GM21825 (cell line): ENCODE results near the gene CDRT4.

Source experiments
- ATAC-seq: cut with Tn5 transposase; IDR thresholded peaks from one replicate; pipeline ENCODE4 v1.9.1; 2021; ENCODE audit warnings: mild to moderate bottlenecking, moderate library complexity; ENCODE audit not compliant: unreplicated experiment

The CDRT4 gene

GRCh38 chr17:15432807-15433611 lies 34.4 kb downstream of the CDRT4 start:
- ATAC-seq, result no peak

DNA sequence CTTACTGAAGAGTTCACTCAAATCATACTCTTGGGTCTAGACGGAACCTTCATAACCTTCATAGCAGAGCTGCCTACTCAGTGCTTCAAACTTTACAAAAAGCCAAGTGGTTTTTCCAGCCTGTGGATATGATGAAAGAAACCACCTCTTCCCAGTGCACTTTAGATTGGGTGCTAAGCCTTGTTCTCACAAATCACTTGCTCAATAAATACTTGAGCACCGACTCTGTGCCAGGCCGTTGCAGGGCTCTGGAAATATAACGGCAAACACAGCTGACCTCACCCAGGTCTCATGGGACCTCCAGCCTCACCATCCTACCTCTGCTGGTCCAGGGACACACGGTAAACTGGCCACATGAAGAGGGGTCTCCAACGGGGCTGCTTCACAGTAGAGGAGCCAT lies 35.7 kb downstream of the CDRT4 start:
- no peak for ATAC-seq

GRCh38 chr17:15431196-15431595 lies 36.2 kb downstream of the CDRT4 start:
- no peak for ATAC-seq

DNA sequence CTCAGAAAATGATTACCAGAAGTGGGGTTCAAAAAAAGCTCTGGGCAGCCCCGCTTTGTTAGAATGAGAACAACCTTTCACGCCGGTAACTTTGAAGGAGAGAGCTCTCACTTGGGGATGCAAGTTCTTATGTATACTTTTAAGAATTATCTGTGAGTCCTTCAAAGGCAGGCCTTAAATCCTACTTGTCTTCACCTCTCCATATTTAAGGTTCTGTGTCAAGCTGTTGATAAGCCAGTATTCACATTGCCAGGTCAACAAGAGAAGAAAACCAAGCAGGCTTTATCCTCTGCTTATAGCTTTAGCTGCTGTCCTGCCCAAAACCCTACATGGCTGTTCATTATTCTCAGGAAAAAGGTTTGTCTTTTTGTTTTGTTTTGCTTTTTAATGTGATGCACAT lies 42.9 kb downstream of the CDRT4 start:
- ATAC-seq, result no peak

DNA sequence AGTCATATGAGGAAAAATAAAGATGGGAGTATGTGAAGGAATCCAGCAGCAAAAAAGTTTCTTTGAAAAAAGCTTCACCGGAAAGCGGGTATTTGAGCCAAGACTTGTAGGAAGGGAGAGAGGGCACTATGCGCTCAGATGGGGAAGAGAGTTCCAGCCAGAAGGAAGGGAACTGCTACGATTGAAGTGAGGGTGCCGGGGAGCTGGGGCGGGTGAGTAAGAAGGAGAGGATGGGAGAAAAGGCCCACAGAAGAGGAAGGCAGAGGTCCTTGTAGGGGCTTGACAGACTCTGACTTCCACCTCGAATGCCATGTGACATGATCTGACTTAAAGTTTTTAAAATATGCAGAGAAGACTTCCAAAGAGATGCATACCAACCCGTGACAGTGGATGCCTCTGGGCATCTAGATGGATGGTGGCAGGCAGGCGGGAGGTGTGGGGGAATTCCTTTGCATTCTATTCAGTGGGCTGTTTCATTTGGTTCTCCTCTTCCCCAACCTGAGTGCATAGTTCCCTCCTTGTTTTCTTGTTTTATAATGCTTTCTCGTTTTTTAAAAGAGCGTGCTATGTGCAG lies 44.9 kb downstream of the CDRT4 start:
- ATAC-seq, result no peak

- ATAC-seq, result no peak
Observed at GRCh38 chr17:15418781-15419180, 48.6 kb downstream of the CDRT4 start.

DNA sequence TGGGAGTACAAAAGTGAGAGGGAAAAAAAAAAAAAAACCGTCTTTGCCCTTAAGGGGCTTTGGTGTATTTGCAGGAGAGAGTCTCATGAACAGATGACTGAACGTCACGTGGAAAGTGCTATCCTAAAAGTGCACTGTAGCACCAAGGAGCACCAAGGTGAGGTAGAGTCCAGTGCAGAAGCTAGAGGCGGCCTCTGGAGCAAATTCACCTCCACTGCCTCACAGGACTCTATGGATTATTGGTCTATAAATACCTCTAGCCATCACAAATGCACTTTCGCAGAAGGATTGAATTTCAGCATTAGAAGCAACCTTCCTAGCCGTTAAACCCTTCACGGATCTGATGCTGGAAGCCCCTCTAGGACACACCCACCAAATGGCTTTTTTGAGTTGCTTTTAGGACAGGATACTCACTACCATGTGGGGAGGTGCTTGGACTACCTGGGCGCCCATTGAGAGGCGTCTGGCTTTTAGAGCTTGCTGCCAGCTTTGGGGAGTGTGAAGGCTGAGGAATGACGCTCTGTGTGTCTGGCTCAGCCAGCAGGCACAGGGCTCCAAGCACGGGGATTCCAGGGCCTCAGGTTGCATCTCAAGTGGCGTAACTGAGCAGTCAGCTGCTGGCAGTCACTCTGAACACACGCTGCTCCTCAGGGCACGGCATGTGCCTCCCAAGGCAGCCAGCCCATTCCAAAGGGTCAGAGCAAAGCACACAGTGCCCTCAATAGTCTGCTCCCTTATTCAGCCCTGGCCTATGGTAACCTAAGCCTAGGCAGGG lies 52.7 kb downstream of the CDRT4 start:
- no peak for ATAC-seq

DNA sequence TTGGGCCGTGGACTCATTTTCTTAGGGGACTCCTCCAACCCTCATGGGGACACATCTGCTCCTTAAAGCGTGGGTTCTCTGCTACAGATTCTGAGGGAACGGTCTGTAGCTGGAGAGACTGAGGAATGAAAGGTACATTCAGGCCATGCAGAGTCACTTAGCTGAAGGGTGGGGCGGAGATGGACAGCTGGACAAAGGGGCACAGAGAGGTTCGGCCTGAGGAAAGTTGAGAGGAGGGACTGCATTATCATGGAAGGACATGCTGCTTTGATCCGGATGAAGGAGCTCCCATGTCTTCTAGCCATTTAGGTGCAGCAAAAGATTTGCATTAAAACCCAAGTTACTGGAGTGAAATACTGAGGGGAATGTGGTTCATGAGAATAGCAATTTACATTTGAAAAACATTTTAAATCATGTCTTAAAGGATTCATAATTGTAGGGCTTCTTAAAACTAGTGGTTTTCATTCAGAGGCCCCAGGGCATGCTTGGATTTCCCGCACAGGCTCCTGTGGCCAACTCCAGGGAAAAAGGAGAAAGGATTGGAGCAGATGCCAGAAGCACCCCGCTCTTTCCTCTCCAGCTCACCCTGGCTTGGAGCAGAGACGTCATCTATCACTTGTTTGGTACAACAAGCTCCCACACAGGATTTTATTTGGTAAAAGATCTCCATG lies 54.2 kb downstream of the CDRT4 start:
- ATAC-seq, result no peak

DNA sequence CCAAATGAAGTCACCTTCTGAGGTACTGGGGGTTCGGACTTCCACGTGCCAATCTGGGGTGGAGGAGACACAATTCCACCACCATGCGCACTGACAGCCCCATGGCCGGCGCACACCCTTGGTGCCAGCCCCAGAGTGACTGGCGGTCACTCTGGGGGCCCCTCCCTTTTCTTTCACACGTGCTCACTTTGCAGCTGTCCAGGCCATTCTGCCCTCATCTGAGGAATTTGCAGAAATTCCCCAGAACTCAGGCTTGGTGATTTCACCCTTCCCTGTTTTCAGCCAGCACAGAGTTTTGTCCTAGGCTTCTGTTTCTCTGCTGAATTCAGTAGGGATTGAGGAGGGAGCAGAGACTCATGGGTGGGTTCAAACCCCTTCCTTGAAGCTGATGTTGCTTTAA lies 54.8 kb downstream of the CDRT4 start:
- ATAC-seq, result no peak

- ATAC-seq, result no peak
Observed at GRCh38 chr17:15411384-15412198, 55.8 kb downstream of the CDRT4 start.

- no peak for ATAC-seq
Observed at GRCh38 chr17:15409721-15410250, 57.6 kb downstream of the CDRT4 start.

- no peak for ATAC-seq
Observed at GRCh38 chr17:15408803-15409202, 58.6 kb downstream of the CDRT4 start.

GRCh38 chr17:15406081-15406480 lies 61.3 kb downstream of the CDRT4 start:
- ATAC-seq, result no peak

- no peak for ATAC-seq
Observed at GRCh38 chr17:15405058-15405415, 62.4 kb downstream of the CDRT4 start.

DNA sequence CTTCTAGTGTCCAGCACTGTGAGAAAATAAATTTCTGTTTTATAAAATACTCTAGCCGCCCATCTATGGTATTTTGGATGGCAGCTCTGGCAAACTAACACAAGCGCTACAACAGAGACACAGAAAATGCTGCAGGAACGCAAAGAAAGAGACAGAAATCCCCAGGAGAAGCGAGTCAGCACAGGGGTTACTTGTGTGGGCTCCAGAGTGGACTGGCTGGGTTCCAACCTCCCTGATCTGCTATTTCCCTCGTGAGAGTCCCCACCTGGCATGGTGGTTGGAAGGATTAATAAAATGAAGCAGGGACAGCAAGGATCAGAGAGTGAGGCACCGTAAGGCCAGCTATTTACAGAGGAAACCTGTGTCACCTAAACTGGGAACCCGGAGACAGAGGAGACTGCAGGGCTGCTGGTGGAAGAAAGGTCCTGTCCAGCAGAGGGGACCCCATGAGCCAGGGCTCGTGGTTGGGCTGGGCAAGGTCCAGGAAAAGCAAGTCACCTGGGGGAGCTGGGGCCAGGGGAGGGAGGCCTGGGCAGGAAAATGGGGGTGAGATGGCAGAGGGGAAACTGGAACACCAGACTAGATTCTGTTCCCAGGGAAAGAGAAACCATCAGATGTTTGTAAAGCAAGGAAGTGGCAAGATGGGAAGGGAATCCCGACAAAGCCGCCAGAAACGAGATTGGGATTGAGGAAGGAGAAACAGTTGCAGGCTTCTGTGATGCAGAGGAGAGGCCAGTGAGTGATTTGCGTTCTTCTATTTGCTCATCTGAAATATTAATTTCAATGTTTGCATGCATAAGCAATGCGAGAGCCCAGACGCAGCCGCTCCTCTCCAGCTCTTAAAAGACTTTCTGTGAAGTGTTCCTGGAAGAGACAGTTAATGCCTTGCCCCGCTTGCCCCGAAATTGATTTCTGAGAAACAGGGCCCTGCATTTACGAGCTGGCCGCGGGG lies 63.0 kb downstream of the CDRT4 start:
- ATAC-seq, result no peak

GRCh38 chr17:15403276-15403939 lies 64.0 kb downstream of the CDRT4 start:
- ATAC-seq, result no peak

DNA sequence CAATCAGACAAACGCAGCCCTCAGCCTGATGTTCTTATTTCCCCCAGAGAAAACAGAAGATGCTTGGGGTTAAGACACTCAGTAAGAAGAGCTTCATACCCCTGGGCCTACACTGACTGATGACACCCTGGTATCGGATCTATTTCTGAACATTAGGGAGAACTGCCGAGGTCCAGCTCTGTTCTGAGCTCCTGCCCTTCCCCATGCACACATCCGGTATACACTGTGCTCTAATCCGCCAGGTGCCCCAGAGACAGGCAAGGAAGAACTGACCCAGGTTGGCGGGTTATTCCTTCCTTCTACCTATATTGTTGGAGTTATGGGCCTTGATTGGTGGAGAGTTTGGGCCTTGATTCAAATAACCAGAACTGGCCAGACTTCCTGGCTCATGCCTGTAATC lies 68.0 kb downstream of the CDRT4 start:
- no peak for ATAC-seq

GRCh38 chr17:15398736-15399331 lies 68.6 kb downstream of the CDRT4 start:
- ATAC-seq, result no peak
